GM12892 (cell line): ENCODE results near the gene SH3RF3.

Source experiments
- POLR2A ChIP-seq: IDR thresholded peaks from 2 replicates; pipeline ENCODE4 v1.6.1; 2011; ENCODE audit warnings: low read depth, low read length, control low read depth
- TAF1 ChIP-seq: IDR thresholded peaks from 2 replicates; pipeline ENCODE4 v1.6.1; 2011; ENCODE audit warnings: low read depth, mild to moderate bottlenecking, control low read depth, low read length, borderline replicate concordance

DNA sequence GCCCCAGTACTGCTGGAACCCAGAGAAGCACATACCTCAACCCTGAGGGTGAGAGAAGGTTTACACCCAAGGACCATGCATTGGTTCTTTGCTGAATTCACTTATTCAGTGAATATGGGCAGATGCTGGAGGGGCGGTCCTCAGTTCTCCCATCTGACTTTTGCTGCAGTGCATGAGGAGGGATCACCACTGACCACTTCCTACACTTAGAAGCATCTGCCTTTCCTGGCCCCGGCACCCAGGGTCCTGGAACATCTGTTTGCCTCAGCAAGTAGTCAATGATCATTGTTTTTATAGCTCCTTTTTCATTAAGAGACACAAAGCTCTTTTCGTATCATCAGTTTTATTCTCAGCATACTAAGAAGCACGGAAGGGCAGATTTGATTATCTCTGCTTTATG, 211.4 kb downstream of the SH3RF3 start:
- TF ChIP-seq POLR2A (no peak), TAF1 (no peak)
